Measurements from ENCODE around the gene ALG5.

DNA sequence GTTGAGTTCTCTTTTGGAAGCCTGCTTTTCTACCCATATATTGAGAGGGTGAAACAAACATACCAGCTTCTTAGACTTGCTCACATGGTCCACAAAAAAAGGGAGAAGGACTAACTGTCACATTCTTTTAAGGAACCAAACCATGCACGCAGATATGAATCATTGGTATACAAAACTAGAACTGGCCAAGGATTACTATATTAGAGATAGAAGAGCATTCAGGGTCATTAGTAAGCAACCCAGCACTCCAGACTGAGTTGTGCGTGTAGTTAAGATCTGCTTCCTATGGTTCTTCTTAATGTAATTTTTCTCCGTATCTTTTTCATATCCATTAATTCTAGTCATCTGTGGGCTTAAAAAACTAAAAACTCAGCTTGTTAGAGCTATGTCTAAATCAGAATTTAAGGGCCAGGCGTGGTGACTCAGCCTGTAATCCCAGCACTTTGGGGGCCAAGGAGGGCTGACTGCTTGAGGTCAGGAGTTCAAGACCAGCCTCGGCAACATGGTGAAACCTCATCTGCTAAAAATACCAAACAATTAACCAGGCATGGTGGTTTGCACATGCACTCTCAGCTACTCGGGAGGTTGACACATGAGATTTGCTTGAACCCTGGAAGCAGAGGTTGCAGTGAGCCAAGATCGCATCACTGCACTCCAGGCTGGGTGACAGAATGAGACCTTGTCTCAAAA, 19.6 kb downstream of the ALG5 start:
- TF ChIP-seq EZH2 (IDR thresholded peaks at IDR 0.05; ENCODE audit: insufficient read depth, poor library complexity, severe bottlenecking) (no peak), EZH2phosphoT487 (IDR thresholded peaks at IDR 0.05; ENCODE audit: insufficient read depth, low read depth) (no peak)
